H1 (cell line): ENCODE measurements around the gene PPP1R13B. TPM values are rescaled to one million over a fixed set of nuclear protein-coding genes. Genes with fewer than 3 reads are reported as not detected.

Experiments
- CTCF ChIA-PET: fragments of 300-600 bp; sonication (Branson Sonifier 250); formaldehyde crosslinking; loops from one replicate; lab custom pipeline; 2021; ENCODE audit not compliant: partially characterized antibody; lab: Charles Lee
- POLR2A ChIA-PET: fragments of 300-600 bp; sonication (Branson Sonifier 250); formaldehyde crosslinking; loops from one replicate; lab custom pipeline; 2021; ENCODE audit warnings: inconsistent platforms; ENCODE audit not compliant: partially characterized antibody; lab: Charles Lee
- DNase-seq, 2 experiments: peaks; one replicate each; pipeline versions ENCODE4 v3.0.0 to v3.0.0-alpha.2; 2010 to 2022; ENCODE audit warnings: low spot score in 2 of 2, low read depth in 1 of 2, mixed read lengths in 1 of 2
- FAIRE-seq: peaks from 2 replicates; lab custom pipeline; 2011; peaks lifted over from hg19 to GRCh38; lab: Jason Lieb, UNC
- H2AFZ ChIP-seq: 2 replicates; pipeline ENCODE4 v1.8.1; 2012; ENCODE audit warnings: low read length, inconsistent platforms
- H2AK5ac ChIP-seq: 2 replicates; pipeline ENCODE4 v1.6.1; 2013; ENCODE audit warnings: low read depth, low read length
- H2BK120ac ChIP-seq: replicated peaks from 2 replicates; pipeline ENCODE3; 2013; ENCODE audit warnings: low read depth, low read length, inconsistent platforms
- H2BK12ac ChIP-seq: 2 replicates; pipeline ENCODE4 v1.6.1; 2013; ENCODE audit warnings: low read depth, low read length
- H2BK15ac ChIP-seq: 2 replicates; pipeline ENCODE4 v1.6.1; 2013; ENCODE audit warnings: low read length
- H2BK20ac ChIP-seq: 2 replicates; pipeline ENCODE4 v1.6.1; 2013; ENCODE audit warnings: low read length
- H2BK5ac ChIP-seq: 2 replicates; pipeline ENCODE4 v1.6.1; 2013; ENCODE audit warnings: low read depth, low read length
- H3K14ac ChIP-seq: 2 replicates; pipeline ENCODE4 v1.6.1; 2013; ENCODE audit warnings: inconsistent platforms; ENCODE audit not compliant: insufficient read length
- H3K18ac ChIP-seq: 2 replicates; pipeline ENCODE4 v1.6.1; 2013; ENCODE audit warnings: low read length; ENCODE audit errors: extremely low read depth
- H3K23ac ChIP-seq: 2 replicates; pipeline ENCODE4 v1.6.1; 2013; ENCODE audit warnings: inconsistent platforms; ENCODE audit not compliant: insufficient read length
- H3K23me2 ChIP-seq: 2 replicates; pipeline ENCODE4 v1.6.1; 2013; ENCODE audit warnings: low read depth, low read length
- H3K27ac ChIP-seq: 2 replicates; pipeline ENCODE4 v1.6.1; 2011; ENCODE audit warnings: low read depth, low read length, inconsistent platforms
- H3K27me3 ChIP-seq, 4 experiments: replicated peaks in 1 of 4; 1 replicate in 1 of 4; 2 replicates in 3 of 4; pipeline versions ENCODE4 v1.6.1 to v1.8.1; 2011 to 2013; ENCODE audit warnings: low read length in 3 of 4, mild to moderate bottlenecking in 3 of 4, inconsistent platforms in 2 of 4, mixed read lengths in 2 of 4, moderate library complexity in 1 of 4; ENCODE audit not compliant: control insufficient read depth in 3 of 4, insufficient read depth in 3 of 4; ENCODE audit errors: extremely low read depth in 1 of 4
- H3K36me3 ChIP-seq, 4 experiments: 2 replicates each; pipeline versions ENCODE4 v1.6.1 to v1.8.1; 2011 to 2013; ENCODE audit warnings: mild to moderate bottlenecking in 4 of 4, low read length in 3 of 4, moderate library complexity in 2 of 4, control low read depth in 1 of 4, inconsistent platforms in 1 of 4; ENCODE audit not compliant: insufficient read depth in 4 of 4, control insufficient read depth in 2 of 4
- H3K4ac ChIP-seq: replicated peaks from 2 replicates; pipeline ENCODE3; 2013; ENCODE audit warnings: low read length, low read depth, mixed read lengths, inconsistent platforms; ENCODE audit not compliant: insufficient read length
- H3K4me1 ChIP-seq, 4 experiments: replicated peaks in 1 of 4; 1 replicate in 1 of 4; 2 replicates in 3 of 4; pipeline versions ENCODE4 v1.6.1 to v1.8.1; 2011 to 2013; ENCODE audit warnings: low read length in 3 of 4, inconsistent platforms in 2 of 4, mixed read lengths in 1 of 4; ENCODE audit not compliant: insufficient read depth in 4 of 4, control insufficient read depth in 3 of 4
- H3K4me2 ChIP-seq, 2 experiments: 2 replicates each; pipeline versions ENCODE4 v1.6.1 to v1.8.1; 2011 to 2013; ENCODE audit warnings: low read depth in 2 of 2, low read length in 2 of 2, control low read depth in 1 of 2, inconsistent platforms in 1 of 2, mild to moderate bottlenecking in 1 of 2; ENCODE audit not compliant: insufficient read depth in 1 of 2
- H3K4me3 ChIP-seq, 4 experiments: fragments of 200-600, 300-600 bp in 1 of 4; sonication (generic), shearing (Covaris generic), sonication (Bioruptor Twin) in 1 of 4; 2 replicates each; pipeline versions ENCODE4 v1.5.1 to v1.8.1; 2011 to 2016; ENCODE audit warnings: low read length in 4 of 4, low read depth in 3 of 4, control low read depth in 2 of 4, inconsistent platforms in 2 of 4, mild to moderate bottlenecking in 2 of 4, mixed read lengths in 1 of 4, moderate library complexity in 1 of 4; ENCODE audit not compliant: insufficient read depth in 2 of 4; ENCODE audit errors: extremely low read depth in 1 of 4
- H3K56ac ChIP-seq: replicated peaks from 2 replicates; pipeline ENCODE3; 2013; ENCODE audit warnings: low read depth, mild to moderate bottlenecking, mixed read lengths, low read length, inconsistent platforms; ENCODE audit not compliant: insufficient read length
- H3K79me1 ChIP-seq: 2 replicates; pipeline ENCODE4 v1.6.1; 2013; ENCODE audit warnings: low read depth, low read length, control low read depth
- H3K79me2 ChIP-seq, 2 experiments: 2 replicates each; pipeline versions ENCODE4 v1.6.1 to v1.8.1; 2012 to 2013; ENCODE audit warnings: low read length in 2 of 2, mild to moderate bottlenecking in 2 of 2, inconsistent platforms in 1 of 2; ENCODE audit not compliant: insufficient read depth in 2 of 2, control insufficient read depth in 1 of 2
- H3K9ac ChIP-seq, 4 experiments: replicated peaks in 1 of 4; 1 replicate in 1 of 4; 2 replicates in 3 of 4; pipeline versions ENCODE4 v1.6.1 to v1.8.1; 2011 to 2013; ENCODE audit warnings: low read depth in 3 of 4, low read length in 3 of 4, control low read depth in 2 of 4, mild to moderate bottlenecking in 2 of 4, moderate library complexity in 2 of 4, inconsistent platforms in 1 of 4; ENCODE audit errors: extremely low read depth in 1 of 4
- H3K9me3 ChIP-seq, 2 experiments: 2 replicates each; pipeline versions ENCODE4 v1.6.1 to v1.8.1; 2012 to 2013; ENCODE audit warnings: mild to moderate bottlenecking in 2 of 2, moderate library complexity in 2 of 2, control low read depth in 1 of 2, inconsistent platforms in 1 of 2, low read depth in 1 of 2, low read length in 1 of 2, mixed read lengths in 1 of 2; ENCODE audit not compliant: insufficient read depth in 2 of 2
- H4K20me1 ChIP-seq, 2 experiments: replicated peaks in 1 of 2; 2 replicates each; pipeline versions ENCODE3 to v1.8.1; 2011 to 2013; ENCODE audit warnings: inconsistent platforms in 2 of 2, low read length in 2 of 2, mild to moderate bottlenecking in 1 of 2; ENCODE audit not compliant: insufficient read depth in 2 of 2, control insufficient read depth in 1 of 2
- H4K5ac ChIP-seq: 2 replicates; pipeline ENCODE4 v1.6.1; 2013; ENCODE audit warnings: low read length, low read depth, mixed read lengths, inconsistent platforms; ENCODE audit not compliant: insufficient read length
- H4K8ac ChIP-seq: 2 replicates; pipeline ENCODE4 v1.8.0; 2013; ENCODE audit warnings: mild to moderate bottlenecking, moderate library complexity, low read length, inconsistent platforms; ENCODE audit not compliant: insufficient read depth; ENCODE audit errors: extremely low read depth
- H4K91ac ChIP-seq: replicated peaks from 2 replicates; pipeline ENCODE3; 2013; ENCODE audit warnings: low read length, mixed read lengths, inconsistent platforms; ENCODE audit not compliant: insufficient read length
- POLR2AphosphoS5 ChIP-seq: IDR thresholded peaks from 2 replicates; pipeline ENCODE4 v1.6.1; 2011; ENCODE audit warnings: low read depth, low read length
- RFX5 ChIP-seq: IDR thresholded peaks from 2 replicates; pipeline ENCODE4 v1.6.1; 2011; ENCODE audit warnings: low read depth, low read length, improper control_type of control experiment, borderline replicate concordance
- WGBS, 2 experiments: shearing (Covaris generic) in 1 of 2; methylation state at CpG; one replicate each; pipeline versions ENCODE4 v1.1.6 to v1.1.7; 2013 to 2015; ENCODE audit warnings: low lambda C conversion rate in 2 of 2, mixed read lengths in 2 of 2, inconsistent platforms in 1 of 2, low coverage in 1 of 2, missing lambda C conversion rate in 1 of 2; ENCODE audit not compliant: insufficient replicate concordance in 2 of 2, insufficient coverage in 1 of 2, insufficient read length in 1 of 2; ENCODE audit errors: extremely low coverage in 1 of 2, missing lambda C conversion rate in 1 of 2; 5-methylcytosine and 5-hydroxymethylcytosine counted together
- polyA plus RNA-seq, 7 experiments: library from polyadenylated mRNA; depleted of rRNA in 3 of 7; stranded (reverse) in 5 of 7; unstranded in 2 of 7; fragments of >200 nt in 5 of 7; fragments of 200-250 nt in 2 of 7; gene quantifications; 1 replicate in 5 of 7; 2 replicates in 1 of 7; 4 replicates in 1 of 7; pipeline versions ENCODE4 v1.2.1 to v1.2.3, GENCODE V29; 2011 to 2013; ENCODE audit warnings: missing spikeins in 2 of 7, mixed read lengths in 2 of 7
- total RNA-seq: library from RNA; stranded (reverse); fragmentation: NEBNext Ultra II Directional; extraction: Animal tissue kit (Norgen Biotek cat#: 25700); gene quantifications from 2 replicates; pipeline ENCODE4 v1.2.1, GENCODE V29; 2021

PPP1R13B gene
- total and polyA plus RNA-seq, 2 of the 8 experiments (the other 6 are each of a cell fraction or from before 2014, with no cell fraction given): 2.6 to 8.9 TPM

- Histone ChIP-seq H3K79me1 (peaks cover 6% of the 10 kb centered on the region; the same call in 1 of the 2 replicates), H2BK12ac (no peak overlapping the region), H3K27ac (no peak overlapping the region), H4K91ac (no peak overlapping the region), H3K23ac (no peak overlapping the region), H3K27me3 (no peaks in the 10 kb centered on the region), H3K56ac (no peak overlapping the region), H3K9ac (no peak overlapping the region), H4K5ac (no peak overlapping the region), H3K9me3 (no peaks in the 10 kb centered on the region), H4K20me1 (peaks cover 7 to 38% of the 10 kb centered on the region in 2 experiments), H3K4me1 (no peaks in the 10 kb centered on the region; a peak in 1 of 7 replicates), H3K4me3 (no peak overlapping the region), H3K36me3 (peaks cover 11 to 52% (median 34%) of the 10 kb centered on the region in 4 experiments; a peak in 7 of 8 replicates), H2AFZ (no peak overlapping the region), H2BK120ac (no peak overlapping the region), H3K18ac (no peak overlapping the region), H3K14ac (no peak overlapping the region), H4K8ac (0 out of 2 replicates have a peak overlapping the region, but pooled peaks have one; percentile 23), H2AK5ac (no peak overlapping the region), H3K4me2 (no peak overlapping the region), H2BK5ac (no peak overlapping the region), H2BK20ac (no peak overlapping the region), H2BK15ac (no peak overlapping the region), H3K79me2 (no peaks in the 10 kb centered on the region), H3K23me2 (no peaks in the 10 kb centered on the region), H3K4ac (no peak overlapping the region)
- WGBS, 2 experiments: 86% methylated on average over 23 of the region's 24 CpGs; no CpG with 5 or more reads in 1 of the 2 experiments
- ChIA-PET CTCF (interaction anchor here (0.7 to 1.1 kb wide), 3 partner anchors 9 to 197 kb away, joined by 3 to 5 read pairs (median 3); no protein-coding TSS in a partner anchor), POLR2A (interaction anchor here (0.6 to 6.6 kb wide), 12 partner anchors 8 to 185 kb away, joined by 3 to 74 read pairs (median 4); partner anchors contain the start of genes CKB, KLC1, XRCC3 and ZFYVE21)
- no peak for FAIRE-seq
- TF ChIP-seq RFX5 (no peak), POLR2AphosphoS5 (peak; percentile 6; the same call in 1 of the 2 replicates)
- DNase-seq: no peak
Measured at GRCh38 chr14:103703433-103704385, 143.7 kb downstream of the PPP1R13B start.
